GM13977 (cell line): ENCODE measurements around the gene GIT2.
"Not testable (repeated sequence)": the region's sequence is repeated elsewhere in the genome, so short reads cannot be mapped to it uniquely, and the experiment has no call there.

Experiments
- DNase-seq: peaks from one replicate; pipeline ENCODE4 v3.0.0; 2012; ENCODE audit warnings: low spot score
- in situ Hi-C: fragments of 300-500 bp; cut with MboI; formaldehyde crosslinking; loops from one replicate; pipeline ENCODE4 v1.12.0; 2022; ENCODE audit warnings: low sequenced_read_pairs, low pct_unique_long_range_greater_than_20kb, mixed read lengths, inconsistent platforms; ENCODE audit not compliant: unreplicated experiment
- TF ChIP-seq, protein P1 (sequence below): IDR thresholded peaks from 2 replicates; pipeline ENCODE4 v1.5.1; 2012; ENCODE audit warnings: mild to moderate bottlenecking, control low read depth; ENCODE audit not compliant: insufficient read depth; ENCODE audit errors: extremely low read depth, missing control alignments

The GIT2 gene

DNA sequence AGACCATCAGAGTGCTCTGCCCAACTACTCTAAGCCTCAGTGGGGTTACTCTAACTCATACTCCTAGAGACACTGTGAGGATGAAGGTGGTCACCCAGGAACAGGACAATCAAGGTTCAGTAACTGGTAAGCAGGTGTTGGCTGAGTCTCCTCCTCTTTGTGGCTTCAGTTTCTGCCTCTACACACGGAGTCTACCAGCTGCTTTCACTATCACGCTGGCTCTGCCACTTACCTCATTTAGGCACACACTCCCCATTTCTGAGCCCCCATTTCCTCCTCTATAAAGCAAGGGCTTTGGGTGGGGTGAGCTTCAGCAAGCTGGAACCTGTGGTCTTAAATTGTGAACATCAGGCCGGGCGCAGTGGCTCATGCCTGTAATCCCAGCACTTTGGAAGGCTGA lies 103.4 kb downstream of the GIT2 start:
- TF ChIP-seq, protein P1, sequence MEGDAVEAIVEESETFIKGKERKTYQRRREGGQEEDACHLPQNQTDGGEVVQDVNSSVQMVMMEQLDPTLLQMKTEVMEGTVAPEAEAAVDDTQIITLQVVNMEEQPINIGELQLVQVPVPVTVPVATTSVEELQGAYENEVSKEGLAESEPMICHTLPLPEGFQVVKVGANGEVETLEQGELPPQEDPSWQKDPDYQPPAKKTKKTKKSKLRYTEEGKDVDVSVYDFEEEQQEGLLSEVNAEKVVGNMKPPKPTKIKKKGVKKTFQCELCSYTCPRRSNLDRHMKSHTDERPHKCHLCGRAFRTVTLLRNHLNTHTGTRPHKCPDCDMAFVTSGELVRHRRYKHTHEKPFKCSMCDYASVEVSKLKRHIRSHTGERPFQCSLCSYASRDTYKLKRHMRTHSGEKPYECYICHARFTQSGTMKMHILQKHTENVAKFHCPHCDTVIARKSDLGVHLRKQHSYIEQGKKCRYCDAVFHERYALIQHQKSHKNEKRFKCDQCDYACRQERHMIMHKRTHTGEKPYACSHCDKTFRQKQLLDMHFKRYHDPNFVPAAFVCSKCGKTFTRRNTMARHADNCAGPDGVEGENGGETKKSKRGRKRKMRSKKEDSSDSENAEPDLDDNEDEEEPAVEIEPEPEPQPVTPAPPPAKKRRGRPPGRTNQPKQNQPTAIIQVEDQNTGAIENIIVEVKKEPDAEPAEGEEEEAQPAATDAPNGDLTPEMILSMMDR: no peak
- DNase-seq: peak; percentile 62
- in situ Hi-C loops: no loop called here

DNA sequence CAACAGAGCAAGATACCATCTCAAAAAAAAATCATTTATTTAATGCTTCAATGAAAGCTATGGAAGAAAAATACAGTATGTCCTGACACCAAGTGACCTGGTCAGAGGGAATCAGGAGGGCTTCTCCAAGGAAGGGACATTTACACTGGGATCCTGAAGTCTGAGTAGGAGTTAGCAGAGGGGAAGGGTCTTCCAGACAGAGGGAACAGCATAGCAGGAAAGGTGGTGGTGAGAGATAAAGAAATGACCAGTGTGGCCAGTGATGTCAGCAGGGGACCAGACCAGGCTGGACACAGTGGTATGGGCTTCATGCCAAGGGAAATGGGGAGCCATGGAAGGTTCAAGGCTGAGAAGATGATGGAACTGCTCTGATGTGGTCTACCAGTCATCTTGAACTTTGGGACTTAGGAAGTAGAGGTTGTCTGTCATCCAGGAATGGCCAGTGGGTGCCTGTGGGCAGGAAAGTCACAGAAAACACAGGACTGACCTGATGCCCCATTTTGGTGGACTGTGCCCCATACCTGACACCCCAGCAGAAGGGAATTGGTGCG lies 103.9 kb downstream of the GIT2 start:
- in situ Hi-C loops: no loop called here
- DNase-seq: no peak
- TF ChIP-seq, protein P1: no peak

DNA sequence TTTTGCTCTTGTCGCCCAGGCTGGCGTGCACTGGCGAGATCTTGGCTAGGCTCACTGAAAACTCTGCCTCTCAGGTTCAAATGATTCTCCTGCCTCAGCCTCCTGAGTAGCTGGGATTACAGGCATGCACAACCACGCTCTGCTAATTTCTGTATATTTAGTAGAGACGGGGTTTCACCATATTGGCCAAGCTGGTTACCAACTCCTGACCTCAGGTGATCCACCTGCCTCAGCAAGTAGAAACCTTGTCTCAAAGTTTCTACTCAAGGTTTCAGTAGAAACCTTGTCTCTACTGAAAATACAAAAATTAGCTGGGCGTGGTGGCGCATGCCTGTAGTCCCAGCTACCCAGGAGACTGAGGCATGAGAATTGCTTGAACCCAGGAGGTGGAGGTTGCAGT lies 104.4 kb downstream of the GIT2 start:
- in situ Hi-C loops, DNase-seq: not testable (repeated sequence)

DNA sequence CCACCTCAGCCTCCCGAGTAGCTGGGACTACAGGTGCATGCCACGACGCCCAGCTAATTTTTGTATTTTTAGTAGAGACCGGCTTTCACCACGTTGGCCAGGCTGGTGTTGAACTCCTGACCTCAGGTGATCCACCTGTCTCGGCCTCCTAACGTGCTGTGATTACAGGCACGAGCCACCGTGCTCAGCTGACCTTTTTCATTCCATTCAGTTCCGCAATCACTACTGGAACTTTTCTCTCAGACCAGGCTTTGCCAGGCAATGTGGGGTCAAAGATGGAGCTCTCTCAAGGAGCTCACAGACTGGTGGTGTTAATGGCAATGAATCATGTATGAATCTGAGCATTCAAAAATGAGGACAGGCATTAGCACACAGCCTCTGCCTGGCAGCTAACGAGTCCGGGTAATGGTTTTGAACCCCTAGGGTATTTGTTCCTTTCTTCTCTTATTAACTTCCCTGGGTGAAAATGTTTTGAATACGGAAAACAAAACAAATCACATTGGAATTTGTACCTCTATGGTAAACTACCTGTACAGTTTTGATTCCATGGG lies 105.5 kb downstream of the GIT2 start:
- in situ Hi-C loops: no loop called here
- TF ChIP-seq, protein P1: no peak
- no peak for DNase-seq

DNA sequence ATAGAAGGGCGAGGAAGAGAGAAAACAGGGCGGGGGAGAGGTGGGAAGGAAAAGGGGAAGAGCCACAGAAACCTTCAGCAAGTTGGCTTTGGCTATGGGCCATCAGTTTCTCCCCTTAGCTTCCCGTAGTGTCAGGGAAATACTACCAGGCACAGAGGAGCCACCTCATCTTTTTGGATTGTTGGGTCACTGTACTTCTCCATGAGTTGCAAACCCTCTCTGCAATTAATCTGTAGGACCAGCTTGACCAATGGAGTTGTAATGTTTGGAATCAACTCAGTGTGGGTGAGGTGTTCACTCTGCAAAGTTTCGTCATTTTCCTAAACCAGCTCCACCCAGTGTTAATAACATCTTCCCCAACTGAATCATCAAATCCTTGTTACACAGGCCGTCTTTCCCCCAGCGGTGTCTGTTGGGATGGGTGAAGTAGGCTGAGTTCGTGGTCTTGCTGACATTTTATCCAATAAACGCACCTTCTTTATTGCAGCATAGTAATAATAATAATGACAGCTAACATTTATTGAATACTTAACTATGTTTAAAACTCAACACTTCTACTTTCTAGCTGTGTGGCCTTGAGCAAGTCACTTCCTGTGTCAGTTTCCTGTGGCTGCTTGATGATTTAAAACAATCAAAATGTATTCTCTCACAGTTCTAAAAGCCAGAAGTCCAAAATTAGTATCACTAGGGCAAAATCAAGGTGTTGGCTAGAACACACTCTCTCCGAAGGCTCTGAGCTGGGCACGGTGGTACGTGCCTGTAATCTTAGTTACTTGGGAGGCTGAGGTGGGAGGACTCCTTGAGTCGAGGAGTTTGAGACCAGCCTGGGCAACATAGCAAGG lies 107.8 kb downstream of the GIT2 start:
- TF ChIP-seq, protein P1: no peak
- DNase-seq: no peak
- in situ Hi-C loops: no loop called here

DNA sequence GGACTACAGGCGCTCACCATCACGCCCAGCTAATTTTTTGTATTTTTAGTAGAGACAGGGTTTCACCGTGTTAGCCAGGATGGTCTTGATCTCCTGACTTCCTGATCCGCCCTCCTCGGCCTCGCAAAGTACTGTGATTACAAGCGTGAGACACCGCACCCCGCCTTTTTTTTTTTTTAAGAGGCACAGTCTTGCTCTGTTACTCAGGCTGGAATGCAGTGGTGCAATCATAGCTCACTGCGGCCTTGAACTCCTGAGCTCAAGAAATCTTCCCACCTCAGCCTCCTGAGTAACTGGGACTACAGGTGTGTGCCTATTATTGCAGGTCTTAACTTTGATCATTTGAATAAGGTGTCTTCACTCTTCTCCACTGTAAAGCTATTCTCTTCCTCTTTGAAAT lies 110.6 kb downstream of the GIT2 start:
- DNase-seq: no peak
- TF ChIP-seq, protein P1: no peak
- in situ Hi-C loops: no loop called here

DNA sequence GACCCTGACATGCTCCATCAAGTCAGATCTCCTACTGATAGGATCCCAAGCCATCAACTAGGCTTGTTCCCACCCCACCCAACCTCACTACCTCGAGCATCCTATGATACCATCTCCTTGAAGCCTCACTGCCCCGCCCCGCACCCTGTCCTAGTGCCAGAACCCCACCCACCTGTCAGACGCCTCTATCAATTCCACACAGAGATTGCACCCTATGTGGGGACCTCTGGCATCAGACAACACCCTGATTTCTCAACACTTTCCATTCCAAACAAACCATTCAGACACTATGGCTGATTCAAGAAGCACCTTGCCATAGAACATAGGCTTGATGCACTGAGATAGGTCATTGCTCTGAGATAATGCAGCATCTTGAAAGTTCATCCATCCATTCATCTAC lies 112.7 kb downstream of the GIT2 start:
- in situ Hi-C loops: no loop called here
- TF ChIP-seq, protein P1: no peak
- no peak for DNase-seq
